HEK293 (cell line): ENCODE results near the gene APPL2.

Experiments
- CTCF ChIA-PET: fragments of 350-600 bp; formaldehyde crosslinking; extraction: SDS; loops from one replicate; lab custom pipeline; 2021; ENCODE audit warnings: antibody characterized with exemption; lab: Yijun Ruan, JAX
- POLR2A ChIA-PET: fragments of 300-600 bp; formaldehyde crosslinking; extraction: SDS; loops from one replicate; lab custom pipeline; 2020; ENCODE audit warnings: antibody characterized with exemption, inconsistent platforms; lab: Yijun Ruan, JAX
- H3K27ac ChIP-seq: fragments of 200-500 bp; sonication (Bioruptor generic); 2 replicates; pipeline ENCODE4 v1.5.1; 2014; ENCODE audit warnings: low read depth, low read length, control low read depth, inconsistent platforms; ENCODE audit errors: extremely low read depth
- H3K36me3 ChIP-seq, 2 experiments: fragments of 200-500 bp in 1 of 2; sonication (Bioruptor generic) in 1 of 2; 1 replicate in 1 of 2; 2 replicates in 1 of 2; pipeline ENCODE4 v1.5.1; 2014 to 2017; ENCODE audit warnings: inconsistent platforms in 2 of 2, low read length in 2 of 2; ENCODE audit not compliant: control insufficient read depth in 2 of 2, insufficient read depth in 1 of 2
- H3K4me1 ChIP-seq: fragments of 200-500 bp; sonication (Bioruptor generic); 2 replicates; pipeline ENCODE4 v1.5.1; 2014; ENCODE audit warnings: mild to moderate bottlenecking, low read length, inconsistent platforms; ENCODE audit not compliant: control insufficient read depth, insufficient read depth
- H3K4me3 ChIP-seq: 2 replicates; pipeline ENCODE4 v1.5.1; 2011; ENCODE audit warnings: low read depth, mild to moderate bottlenecking, control low read depth, low read length, moderate library complexity
- H3K9me3 ChIP-seq: fragments of 200-500 bp; sonication (Bioruptor generic); 2 replicates; pipeline ENCODE4 v1.5.1; 2014; ENCODE audit warnings: low read depth, low read length, inconsistent platforms; ENCODE audit not compliant: control insufficient read depth, insufficient read depth
- KLF8 ChIP-seq: fragments of 450-650 bp; formaldehyde crosslinking; IDR thresholded peaks from 2 replicates; pipeline ENCODE4 v1.5.1; 2016; ENCODE audit warnings: missing biosample characterization, missing genetic modification characterization
- REPIN1 ChIP-seq: fragments of 450-650 bp; formaldehyde crosslinking; IDR thresholded peaks from 2 replicates; pipeline ENCODE4 v1.5.1; 2017; ENCODE audit warnings: missing biosample characterization, missing genetic modification characterization, low read depth
- ZNF121 ChIP-seq: fragments of 450-650 bp; formaldehyde crosslinking; IDR thresholded peaks from 2 replicates; pipeline ENCODE4 v1.5.1; 2016; ENCODE audit warnings: missing biosample characterization, missing genetic modification characterization
- ZNF19 ChIP-seq: fragments of 450-650 bp; formaldehyde crosslinking; IDR thresholded peaks from 2 replicates; pipeline ENCODE4; 2016; ENCODE audit warnings: missing biosample characterization, missing genetic modification characterization, low read depth
- ZNF24 ChIP-seq: fragments of 450-650 bp; formaldehyde crosslinking; IDR thresholded peaks from 2 replicates; pipeline ENCODE4 v1.5.1; 2016; ENCODE audit warnings: missing biosample characterization, missing genetic modification characterization
- ZNF274 ChIP-seq, 2 experiments: fragments of 200-500 bp in 1 of 2; fragments of 450-650 bp in 1 of 2; sonication (Bioruptor generic) in 1 of 2; formaldehyde crosslinking in 1 of 2; IDR thresholded peaks; 2 replicates each; pipeline versions ENCODE4 v1.5.1 to v1.6.1; 2014 to 2016; ENCODE audit warnings: borderline replicate concordance in 1 of 2, inconsistent platforms in 1 of 2, low read length in 1 of 2, missing biosample characterization in 1 of 2, missing genetic modification characterization in 1 of 2
- ZNF354C ChIP-seq: fragments of 450-650 bp; formaldehyde crosslinking; IDR thresholded peaks from 2 replicates; pipeline ENCODE4 v1.5.1; 2016; ENCODE audit warnings: missing biosample characterization, missing genetic modification characterization, low read depth, borderline replicate concordance
- ZNF426 ChIP-seq: fragments of 450-650 bp; formaldehyde crosslinking; IDR thresholded peaks from 2 replicates; pipeline ENCODE4 v1.5.1; 2017; ENCODE audit warnings: missing biosample characterization, missing genetic modification characterization, mild to moderate bottlenecking, inconsistent platforms, moderate library complexity
- ZNF48 ChIP-seq: fragments of 450-650 bp; formaldehyde crosslinking; IDR thresholded peaks from 2 replicates; pipeline ENCODE4 v1.5.1; 2016; ENCODE audit warnings: missing biosample characterization, missing genetic modification characterization
- ZNF488 ChIP-seq: fragments of 450-650 bp; formaldehyde crosslinking; IDR thresholded peaks from 2 replicates; pipeline ENCODE4 v1.5.1; 2016; ENCODE audit warnings: missing biosample characterization, missing genetic modification characterization
- ZNF558 ChIP-seq: fragments of 450-650 bp; formaldehyde crosslinking; IDR thresholded peaks from 2 replicates; pipeline ENCODE4 v1.5.1; 2016; ENCODE audit warnings: missing biosample characterization, missing genetic modification characterization
- ZNF623 ChIP-seq: fragments of 450-650 bp; formaldehyde crosslinking; IDR thresholded peaks from 2 replicates; pipeline ENCODE4 v1.5.1; 2016; ENCODE audit warnings: missing biosample characterization, missing genetic modification characterization
- ZNF626 ChIP-seq: fragments of 450-650 bp; sonication (Bioruptor Pico); formaldehyde crosslinking; IDR thresholded peaks from 2 replicates; pipeline ENCODE4 v1.5.1; 2018; ENCODE audit warnings: missing biosample characterization, missing genetic modification characterization, inconsistent platforms
- ZNF677 ChIP-seq: fragments of 450-650 bp; IDR thresholded peaks from 2 replicates; pipeline ENCODE4 v1.5.0; 2018; ENCODE audit warnings: missing biosample characterization, mild to moderate bottlenecking, missing genetic modification characterization, moderate library complexity
- TF ChIP-seq, protein P1 (sequence below): fragments of 450-650 bp; formaldehyde crosslinking; IDR thresholded peaks from 2 replicates; pipeline ENCODE4 v1.5.1; 2016; ENCODE audit warnings: missing biosample characterization, missing genetic modification characterization
- TF ChIP-seq, protein P2 (sequence below): fragments of 450-650 bp; formaldehyde crosslinking; IDR thresholded peaks from 2 replicates; pipeline ENCODE4 v1.5.1; 2016; ENCODE audit warnings: missing biosample characterization, missing genetic modification characterization
- TF ChIP-seq, protein P3 (sequence below): fragments of 450-650 bp; formaldehyde crosslinking; IDR thresholded peaks from 2 replicates; pipeline ENCODE4 v1.5.1; 2016; ENCODE audit warnings: missing biosample characterization, missing genetic modification characterization
- TF ChIP-seq, protein P4 (sequence below): fragments of 450-650 bp; formaldehyde crosslinking; IDR thresholded peaks from 2 replicates; pipeline ENCODE4 v1.5.1; 2016; ENCODE audit warnings: missing biosample characterization, missing genetic modification characterization

APPL2 gene

DNA sequence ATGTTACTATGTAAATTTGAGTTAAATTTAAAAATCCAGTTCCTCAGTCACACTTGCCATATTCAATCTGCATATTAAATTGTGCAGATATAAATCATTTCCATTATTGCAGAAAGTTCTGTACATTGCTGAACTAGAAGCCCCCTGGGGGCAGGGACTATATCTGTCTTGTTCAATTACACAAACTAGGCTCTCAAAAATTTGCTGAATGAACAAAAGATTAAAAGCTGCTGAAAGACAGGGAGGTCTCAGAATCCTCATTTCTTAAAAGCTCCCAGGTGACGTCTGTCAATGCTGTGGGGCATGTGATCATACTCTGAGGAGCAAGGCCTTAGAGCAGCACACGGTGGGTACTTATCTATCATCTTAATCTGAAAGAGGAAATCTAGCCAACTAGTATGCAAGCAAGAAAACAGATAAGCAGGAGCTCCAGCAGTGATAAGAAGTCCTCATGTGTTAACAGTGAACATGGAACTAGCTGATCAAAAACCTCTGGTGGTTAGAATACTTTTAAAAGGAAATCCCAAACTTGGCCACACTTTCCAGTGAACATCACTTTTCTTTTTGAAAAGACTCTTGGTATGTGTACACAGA, 60.5 kb downstream of the APPL2 start:
- no peak overlapping the region for H3K27ac ChIP-seq
- CTCF ChIA-PET = no interaction called here
- no peaks in the 10 kb centered on the region for H3K4me1 ChIP-seq
- POLR2A ChIA-PET = no interaction called here
- no peak overlapping the region for H3K4me3 ChIP-seq
- H3K9me3 ChIP-seq = no peaks in the 10 kb centered on the region
- TF ChIP-seq ZNF677 (tag by site-specific recombination) (no peak), ZNF426 (no peak), ZNF24 (tag by site-specific recombination) (no peak), ZNF354C (no peak), ZNF274 (IDR thresholded peaks at IDR 0.05; ENCODE audit: low read length) (no peak), ZNF274 (tag by site-specific recombination; IDR thresholded peaks at IDR 0.05; ENCODE audit: borderline replicate concordance) (no peak), ZNF488 (tag by site-specific recombination) (no peak)
- TF ChIP-seq, protein P1, sequence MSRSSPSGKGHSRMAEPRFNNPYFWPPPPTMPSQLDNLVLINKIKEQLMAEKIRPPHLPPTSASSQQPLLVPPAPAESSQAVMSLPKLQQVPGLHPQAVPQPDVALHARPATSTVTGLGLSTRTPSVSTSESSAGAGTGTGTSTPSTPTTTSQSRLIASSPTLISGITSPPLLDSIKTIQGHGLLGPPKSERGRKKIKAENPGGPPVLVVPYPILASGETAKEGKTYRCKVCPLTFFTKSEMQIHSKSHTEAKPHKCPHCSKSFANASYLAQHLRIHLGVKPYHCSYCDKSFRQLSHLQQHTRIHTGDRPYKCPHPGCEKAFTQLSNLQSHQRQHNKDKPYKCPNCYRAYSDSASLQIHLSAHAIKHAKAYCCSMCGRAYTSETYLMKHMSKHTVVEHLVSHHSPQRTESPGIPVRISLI (tag by site-specific recombination) = no peak
- TF ChIP-seq, protein P2, sequence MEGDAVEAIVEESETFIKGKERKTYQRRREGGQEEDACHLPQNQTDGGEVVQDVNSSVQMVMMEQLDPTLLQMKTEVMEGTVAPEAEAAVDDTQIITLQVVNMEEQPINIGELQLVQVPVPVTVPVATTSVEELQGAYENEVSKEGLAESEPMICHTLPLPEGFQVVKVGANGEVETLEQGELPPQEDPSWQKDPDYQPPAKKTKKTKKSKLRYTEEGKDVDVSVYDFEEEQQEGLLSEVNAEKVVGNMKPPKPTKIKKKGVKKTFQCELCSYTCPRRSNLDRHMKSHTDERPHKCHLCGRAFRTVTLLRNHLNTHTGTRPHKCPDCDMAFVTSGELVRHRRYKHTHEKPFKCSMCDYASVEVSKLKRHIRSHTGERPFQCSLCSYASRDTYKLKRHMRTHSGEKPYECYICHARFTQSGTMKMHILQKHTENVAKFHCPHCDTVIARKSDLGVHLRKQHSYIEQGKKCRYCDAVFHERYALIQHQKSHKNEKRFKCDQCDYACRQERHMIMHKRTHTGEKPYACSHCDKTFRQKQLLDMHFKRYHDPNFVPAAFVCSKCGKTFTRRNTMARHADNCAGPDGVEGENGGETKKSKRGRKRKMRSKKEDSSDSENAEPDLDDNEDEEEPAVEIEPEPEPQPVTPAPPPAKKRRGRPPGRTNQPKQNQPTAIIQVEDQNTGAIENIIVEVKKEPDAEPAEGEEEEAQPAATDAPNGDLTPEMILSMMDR (tag by site-specific recombination) = no peak
- peaks cover 13 to 61% of the 10 kb centered on the region in 2 experiments for H3K36me3 ChIP-seq

DNA sequence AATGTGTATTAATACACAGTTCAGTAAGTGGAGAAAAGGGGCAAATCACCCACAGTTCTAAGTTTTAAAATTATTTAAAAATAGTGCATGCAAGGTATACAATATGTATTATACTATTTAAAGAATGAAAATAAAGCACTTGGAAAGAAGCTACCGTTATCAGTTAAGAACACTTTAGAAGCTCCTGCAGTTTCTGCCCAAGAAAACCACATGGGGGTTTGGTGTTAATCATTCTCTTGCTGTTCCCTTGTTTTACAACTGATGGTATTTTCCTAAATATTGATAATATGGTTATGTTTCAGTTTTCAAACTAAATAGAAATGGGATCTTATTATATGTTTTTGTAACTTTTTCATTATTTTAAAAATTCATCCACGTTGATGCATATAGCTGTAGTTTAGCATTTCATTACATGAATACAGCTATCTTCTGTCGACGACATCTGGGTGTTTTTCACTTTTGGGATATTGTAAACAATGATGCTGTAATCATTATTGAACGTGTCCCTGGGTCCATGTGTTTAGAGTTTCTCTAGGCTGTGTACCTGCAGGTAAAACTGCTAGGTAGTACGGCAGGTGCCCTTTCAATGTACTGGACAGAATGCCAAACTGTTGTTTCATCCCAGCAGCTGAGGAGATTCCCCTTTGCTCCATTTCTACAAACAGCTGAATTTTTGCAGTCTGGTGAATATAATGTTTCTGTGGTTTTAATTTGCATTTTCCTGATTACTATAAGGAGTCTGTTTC, 64.1 kb downstream of the APPL2 start:
- peaks cover 17 to 69% of the 10 kb centered on the region in 2 experiments; a peak in 2 of 3 replicates for H3K36me3 ChIP-seq
- no peak overlapping the region for H3K4me3 ChIP-seq
- TF ChIP-seq, protein P3, sequence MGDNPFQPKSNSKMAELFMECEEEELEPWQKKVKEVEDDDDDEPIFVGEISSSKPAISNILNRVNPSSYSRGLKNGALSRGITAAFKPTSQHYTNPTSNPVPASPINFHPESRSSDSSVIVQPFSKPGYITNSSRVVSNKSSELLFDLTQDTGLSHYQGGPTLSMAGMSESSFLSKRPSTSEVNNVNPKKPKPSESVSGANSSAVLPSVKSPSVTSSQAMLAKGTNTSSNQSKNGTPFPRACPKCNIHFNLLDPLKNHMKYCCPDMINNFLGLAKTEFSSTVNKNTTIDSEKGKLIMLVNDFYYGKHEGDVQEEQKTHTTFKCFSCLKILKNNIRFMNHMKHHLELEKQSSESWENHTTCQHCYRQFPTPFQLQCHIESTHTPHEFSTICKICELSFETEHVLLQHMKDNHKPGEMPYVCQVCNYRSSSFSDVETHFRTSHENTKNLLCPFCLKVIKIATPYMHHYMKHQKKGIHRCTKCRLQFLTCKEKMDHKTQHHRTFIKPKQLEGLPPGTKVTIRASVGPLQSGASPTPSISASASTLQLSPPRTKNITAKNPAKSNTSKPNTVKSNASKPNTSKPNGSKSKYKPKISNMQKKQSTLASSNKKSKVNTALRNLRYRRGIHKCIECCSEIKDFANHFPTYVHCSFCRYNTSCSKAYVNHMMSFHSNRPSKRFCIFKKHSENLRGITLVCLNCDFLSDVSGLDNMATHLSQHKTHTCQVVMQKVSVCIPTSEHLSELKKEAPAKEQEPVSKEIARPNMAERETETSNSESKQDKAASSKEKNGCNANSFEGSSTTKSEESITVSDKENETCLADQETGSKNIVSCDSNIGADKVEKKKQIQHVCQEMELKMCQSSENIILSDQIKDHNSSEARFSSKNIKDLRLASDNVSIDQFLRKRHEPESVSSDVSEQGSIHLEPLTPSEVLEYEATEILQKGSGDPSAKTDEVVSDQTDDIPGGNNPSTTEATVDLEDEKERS (tag by site-specific recombination) = no peak
- no peak for TF ChIP-seq ZNF623 (tag by site-specific recombination)
- no peak for TF ChIP-seq ZNF121 (tag by site-specific recombination)
- no peak for TF ChIP-seq REPIN1
- TF ChIP-seq ZNF558 (tag by site-specific recombination) = no peak
- no peak for TF ChIP-seq ZNF626
- no peak for TF ChIP-seq ZNF19 (tag by site-specific recombination)
- TF ChIP-seq KLF8 (tag by site-specific recombination) = no peak
- no peak for TF ChIP-seq ZNF48 (tag by site-specific recombination)
- TF ChIP-seq, protein P4, sequence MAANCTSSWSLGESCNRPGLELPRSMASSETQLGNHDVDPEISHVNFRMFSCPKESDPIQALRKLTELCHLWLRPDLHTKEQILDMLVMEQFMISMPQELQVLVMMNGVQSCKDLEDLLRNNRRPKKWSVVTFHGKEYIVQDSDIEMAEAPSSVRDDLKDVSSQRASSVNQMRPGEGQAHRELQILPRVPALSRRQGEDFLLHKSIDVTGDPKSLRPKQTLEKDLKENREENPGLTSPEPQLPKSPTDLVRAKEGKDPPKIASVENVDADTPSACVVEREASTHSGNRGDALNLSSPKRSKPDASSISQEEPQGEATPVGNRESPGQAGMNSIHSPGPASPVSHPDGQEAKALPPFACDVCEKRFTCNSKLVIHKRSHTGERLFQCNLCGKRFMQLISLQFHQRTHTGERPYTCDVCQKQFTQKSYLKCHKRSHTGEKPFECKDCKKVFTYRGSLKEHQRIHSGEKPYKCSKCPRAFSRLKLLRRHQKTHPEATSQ (tag by site-specific recombination) = no peak
- TF ChIP-seq, all 188 proteins: peak for 0
- Histone ChIP-seq H3K9me3 (no peaks in the 10 kb centered on the region), H3K4me1 (no peaks in the 10 kb centered on the region), H3K27ac (no peak overlapping the region)
- POLR2A ChIA-PET = no interaction called here
- CTCF ChIA-PET = no interaction called here
